CD4-positive, alpha-beta T cell treated with Interleukin-15 for 4 hours (primary cell): ENCODE results near the gene OR2AG2.

Experiments
- DNase-seq: peaks from one replicate; pipeline ENCODE4 v3.0.0-alpha.2; 2020; ENCODE audit warnings: low spot score

The OR2AG2 gene

DNA sequence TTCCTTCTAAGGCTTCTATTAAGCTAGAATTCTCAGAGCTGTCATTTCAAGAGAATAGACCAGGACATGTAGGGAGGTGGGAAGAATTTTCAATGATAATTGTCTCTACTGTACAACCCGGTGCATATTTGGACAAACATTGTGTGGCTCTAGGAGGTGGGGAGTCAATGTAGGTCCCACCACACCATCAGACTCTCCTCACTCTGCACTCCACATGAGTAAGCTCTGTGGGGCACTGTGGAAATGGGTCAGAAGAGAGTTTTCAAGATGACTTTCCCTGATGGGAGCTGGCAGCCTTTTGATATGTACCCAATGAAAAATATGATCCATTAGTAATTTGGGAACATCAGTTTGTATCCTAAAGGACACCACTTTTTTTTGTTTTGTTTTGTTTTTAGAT is 33.2 kb downstream of the OR2AG2 start:
- DNase-seq: no peak

DNA sequence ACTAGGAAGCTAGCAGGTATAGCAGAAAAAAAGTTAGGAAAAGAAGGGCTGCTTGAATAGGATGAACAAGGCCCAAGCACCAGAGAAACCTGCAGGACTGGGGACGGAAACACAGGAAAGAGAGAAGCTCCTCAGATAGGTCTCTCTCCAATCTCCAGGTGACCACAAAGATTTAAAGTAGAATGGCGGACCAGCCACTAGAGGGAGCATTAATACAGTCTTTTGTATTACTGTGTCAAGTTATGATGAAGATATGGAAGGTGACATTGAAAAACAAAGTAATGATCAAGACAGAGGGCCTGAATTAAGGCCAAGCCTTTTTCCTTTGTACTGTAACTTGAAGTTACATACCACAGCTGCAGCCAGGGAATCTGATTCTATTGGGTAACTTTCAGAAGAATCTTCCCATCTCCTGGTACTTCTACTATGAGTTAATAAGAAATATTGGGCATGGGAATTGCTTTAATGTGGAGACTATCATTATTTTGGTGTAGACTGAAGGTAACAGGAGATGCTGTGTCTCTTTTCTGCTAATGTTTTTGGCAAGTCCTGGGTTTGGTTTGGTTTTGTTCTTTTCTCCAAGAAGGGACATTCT is 33.8 kb downstream of the OR2AG2 start:
- peak; percentile 83 for DNase-seq

DNA sequence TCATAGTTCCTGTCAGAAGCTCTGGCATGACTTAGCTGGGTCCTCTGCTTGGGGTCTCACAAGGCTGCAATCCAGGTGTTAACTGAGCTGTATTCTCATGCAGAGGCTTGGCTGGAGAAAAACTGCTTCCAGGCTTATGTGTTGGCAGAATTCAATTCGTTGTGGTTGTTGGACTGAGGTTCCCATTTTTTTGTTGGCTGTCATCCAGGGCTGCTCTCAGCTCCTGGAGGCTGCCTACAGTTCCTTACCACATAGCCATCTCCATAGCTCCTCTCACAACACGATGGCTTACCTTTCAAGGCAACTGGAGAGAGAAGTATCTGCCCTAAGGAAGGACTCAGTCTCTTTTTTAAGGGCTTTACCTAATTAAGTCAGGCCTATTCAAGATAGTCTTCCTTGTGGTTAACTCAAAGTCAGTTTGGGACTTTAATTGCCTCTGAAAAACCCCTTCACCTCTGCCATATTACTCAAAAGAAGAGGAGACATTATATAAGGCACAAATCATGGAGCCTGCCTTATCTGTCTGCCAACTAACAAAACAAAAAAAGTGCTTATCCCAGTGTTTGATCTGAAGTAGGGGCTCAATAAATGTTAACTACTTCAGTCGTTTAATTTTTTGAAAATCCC is 35.2 kb downstream of the OR2AG2 start:
- DNase-seq: no peak

DNA sequence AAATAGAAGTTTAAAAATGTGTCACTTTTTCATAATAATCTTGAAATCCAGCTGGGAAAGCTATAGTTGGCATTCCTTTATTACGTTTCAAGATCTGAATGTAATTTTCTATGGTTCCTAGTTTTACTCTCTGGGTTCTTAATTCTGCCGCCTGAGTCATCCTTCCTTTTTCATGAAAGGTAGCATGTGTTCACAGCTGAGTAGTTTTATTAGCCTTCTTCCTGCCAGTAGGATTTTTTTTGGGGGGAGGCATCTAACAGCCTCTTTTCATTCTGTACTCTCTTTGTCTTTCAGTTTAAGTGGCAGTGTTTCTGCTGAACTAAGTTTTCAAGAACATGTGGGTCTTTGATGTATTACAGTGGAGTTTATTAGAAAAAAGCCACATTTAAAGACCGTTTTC is 36.5 kb downstream of the OR2AG2 start:
- peak; percentile 56 for DNase-seq

DNA sequence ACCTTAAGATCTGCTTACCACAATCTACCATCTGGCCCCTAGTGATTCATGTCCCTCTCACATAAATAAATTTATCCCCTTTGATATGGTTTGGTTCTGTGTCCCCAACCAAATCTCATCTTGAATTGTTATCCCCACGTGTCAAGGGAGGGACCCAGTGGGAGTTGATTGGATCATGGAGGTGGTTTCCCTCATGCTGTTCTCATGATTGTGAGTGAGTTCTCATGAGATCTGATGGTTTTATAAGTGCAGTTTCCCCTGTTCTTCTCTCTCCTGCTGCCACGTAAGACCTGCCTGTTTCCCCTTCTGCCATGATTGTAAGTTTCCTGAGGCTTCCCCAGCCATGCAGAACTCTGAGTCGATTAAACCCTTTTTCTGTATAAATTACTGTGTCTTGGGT is 37.2 kb downstream of the OR2AG2 start:
- DNase-seq: no peak

DNA sequence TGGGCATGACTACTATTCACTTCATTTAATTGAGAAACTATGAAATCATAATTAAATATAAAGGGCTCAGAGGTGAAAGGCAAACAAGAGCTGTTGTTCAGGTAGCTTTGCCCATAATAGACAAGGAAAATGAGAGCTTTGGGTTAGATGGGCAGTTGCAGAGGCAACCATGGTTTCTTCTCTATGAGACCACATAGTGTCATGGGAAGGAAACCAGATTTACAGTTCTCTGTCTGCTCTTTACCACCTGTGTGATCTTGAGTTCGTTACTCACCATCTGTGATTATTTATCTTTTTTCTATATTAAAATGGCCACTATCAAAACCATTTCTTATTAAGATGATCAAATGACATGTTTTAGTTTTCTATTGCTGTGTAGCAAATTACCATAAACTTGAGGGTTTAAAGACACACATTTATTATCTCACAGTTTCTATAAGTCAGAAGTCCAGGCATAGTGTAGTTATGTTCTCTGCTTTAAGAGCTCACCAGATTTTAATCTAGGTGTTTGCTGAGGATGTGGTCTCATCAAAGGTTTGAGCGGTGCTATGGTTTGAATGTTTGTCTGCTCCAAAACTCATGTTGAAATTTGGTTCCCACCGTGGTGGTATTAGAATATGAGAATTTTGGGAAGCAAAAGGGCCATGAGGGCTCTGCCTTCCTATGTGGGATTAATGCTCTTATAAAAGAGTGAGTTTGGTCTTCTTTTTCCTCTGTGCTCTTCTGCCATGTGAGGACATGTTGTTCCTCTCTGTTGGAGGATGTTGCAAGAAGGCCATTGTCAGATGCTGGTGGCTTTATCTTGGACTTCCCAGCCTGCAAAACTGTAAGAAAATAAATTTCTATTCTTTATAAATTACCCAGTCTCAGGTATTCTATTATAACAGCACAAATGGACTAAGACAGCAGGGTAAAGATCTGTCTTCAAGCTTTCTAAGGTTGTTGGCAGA is 38.2 kb downstream of the OR2AG2 start:
- DNase-seq: peak; percentile 34

DNA sequence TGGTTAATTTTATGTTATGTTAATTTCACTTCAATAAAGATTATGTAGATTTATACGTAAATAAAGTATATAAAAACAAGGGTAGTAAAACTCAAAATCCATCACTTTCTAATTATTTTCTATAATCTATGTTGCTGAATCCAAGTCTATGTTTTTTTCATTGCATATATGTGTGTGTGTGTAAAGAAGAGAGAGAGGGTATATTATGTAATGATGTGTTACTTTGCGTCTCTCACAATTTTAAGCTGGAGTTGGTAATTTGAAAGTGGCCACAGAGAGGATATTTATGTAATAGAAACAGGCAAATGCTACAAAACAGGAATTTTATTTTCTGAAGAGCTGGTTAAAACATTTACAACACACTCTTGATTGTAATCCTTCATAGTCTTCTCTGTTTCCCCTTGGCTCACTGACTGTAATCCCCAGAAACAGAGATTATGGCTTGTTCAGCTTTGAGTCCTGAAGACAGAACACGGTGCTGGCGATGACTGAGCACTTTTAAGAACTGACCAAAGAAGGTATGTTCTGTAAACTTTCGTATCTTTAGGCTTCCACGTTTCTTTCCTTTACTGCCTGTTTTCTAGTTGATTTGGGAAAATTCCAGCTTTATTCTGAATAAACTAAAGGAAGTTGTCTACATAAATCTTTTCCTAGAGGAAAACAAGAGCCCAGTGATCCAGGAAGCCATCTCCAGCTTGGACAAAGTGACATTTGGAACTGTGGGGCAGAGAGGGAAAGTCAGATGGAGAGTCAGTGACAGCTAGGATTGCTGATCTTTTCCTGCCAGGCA is 43.6 kb downstream of the OR2AG2 start:
- no peak for DNase-seq

DNA sequence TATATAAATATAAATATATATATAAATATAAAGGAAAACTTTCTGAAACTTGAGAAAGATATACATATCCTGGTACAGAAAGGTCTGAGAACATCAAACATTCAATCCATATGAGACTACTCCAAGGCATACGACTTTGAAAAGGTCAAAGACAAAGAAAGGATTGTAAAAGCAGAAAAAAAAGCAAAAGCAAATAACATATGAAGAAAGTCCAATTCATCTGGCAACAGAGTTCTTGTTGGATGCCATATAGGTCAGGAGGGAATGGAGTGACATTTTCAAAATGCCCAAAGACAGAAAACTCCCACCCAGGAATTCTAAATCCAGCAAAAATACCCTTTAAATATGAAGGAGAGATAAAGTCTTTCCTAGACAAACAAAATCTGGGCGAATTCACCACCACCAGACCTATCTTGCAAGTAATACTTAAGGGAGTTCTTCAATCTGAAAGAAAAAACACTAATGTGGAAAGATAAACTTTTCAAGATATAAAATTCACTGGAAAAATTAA is 46.3 kb downstream of the OR2AG2 start:
- no peak for DNase-seq

DNA sequence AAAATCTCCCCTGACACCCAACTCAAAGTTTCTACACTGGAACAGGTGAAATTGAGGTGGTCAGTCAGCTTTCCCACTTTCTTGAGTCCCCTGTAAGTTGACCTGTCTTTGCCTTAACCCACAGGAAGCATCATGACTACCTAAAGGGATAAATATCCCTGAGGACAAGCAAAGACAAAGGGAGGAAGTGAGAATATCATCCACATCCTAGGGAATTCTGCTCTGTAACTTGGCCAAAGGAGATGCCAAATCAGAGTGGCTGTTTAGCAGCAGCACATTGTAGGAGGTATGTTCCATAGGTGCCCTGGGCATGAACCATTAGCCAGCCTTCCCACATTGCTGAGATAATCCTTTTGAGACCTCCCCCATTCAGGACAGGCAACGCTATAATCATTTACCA is 47.8 kb downstream of the OR2AG2 start:
- no peak for DNase-seq

DNA sequence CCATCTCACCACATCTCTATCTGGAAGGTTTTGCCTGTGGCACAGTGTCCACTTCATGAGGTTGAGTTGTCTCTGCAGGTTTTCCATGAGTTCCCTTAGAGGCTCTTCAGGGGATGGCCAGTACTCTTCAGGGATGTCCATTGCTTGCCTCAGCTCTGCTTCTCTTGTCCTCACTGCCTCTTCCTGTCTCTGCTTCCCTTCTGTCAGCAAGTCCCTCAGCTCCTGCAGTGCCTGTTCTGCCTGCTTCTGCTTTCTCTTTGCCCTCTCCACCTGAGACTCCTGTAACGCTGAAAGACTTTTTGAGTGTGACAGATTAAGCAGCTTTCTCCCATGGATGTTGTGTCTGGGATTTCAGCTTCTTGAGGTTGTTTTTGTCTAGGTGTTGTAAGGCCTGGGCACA is 50.4 kb downstream of the OR2AG2 start:
- DNase-seq: no peak

DNA sequence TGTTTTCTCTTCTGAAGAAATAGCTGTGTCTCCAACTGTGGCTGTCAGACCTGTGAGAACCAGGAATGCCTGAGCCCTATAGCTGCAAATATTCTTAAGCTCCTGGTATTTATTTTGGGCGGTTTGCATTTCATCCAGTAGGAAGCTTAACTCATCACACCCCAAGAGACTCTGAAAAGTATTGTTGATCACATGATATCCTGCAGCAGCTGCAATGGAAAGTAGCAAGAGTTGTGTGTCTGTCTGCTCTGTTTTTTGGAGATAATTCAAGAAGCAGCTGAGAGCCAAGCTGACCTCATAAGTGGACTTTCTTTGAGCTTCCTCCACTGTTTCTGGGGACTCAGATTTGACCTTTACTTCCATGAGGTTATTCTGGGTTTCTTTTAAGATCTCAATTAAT is 52.2 kb downstream of the OR2AG2 start:
- DNase-seq: no peak

DNA sequence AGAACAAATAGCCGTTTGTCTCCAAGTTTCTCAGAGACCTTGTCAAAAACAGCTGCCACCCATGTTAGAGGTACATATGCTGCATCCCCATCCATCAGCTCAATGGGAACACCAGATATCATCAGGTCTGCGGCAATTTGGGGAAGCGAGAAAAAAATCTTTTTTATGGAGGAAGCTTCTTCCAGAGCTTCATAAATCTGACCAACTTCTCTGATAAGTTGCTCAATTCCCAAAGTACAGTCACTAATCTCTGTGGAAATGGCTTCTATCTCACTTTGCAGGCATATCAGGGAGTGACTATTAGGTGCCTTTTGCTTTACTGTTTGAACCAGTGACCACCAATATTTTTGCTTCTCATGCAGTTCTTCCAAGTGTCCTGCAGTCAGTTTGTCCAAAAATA is 54.4 kb downstream of the OR2AG2 start:
- DNase-seq: no peak
